Activated T-helper 1 cell treated with Interleukin-2 at 50 U/mL for 16 hours (primary cell): ENCODE measurements around the gene MCM9.
A peak's percentile ranks its signal among the peaks of the same experiment; 100 is the strongest.

Source experiments
- DNase-seq: peaks from one replicate; pipeline ENCODE4 v3.0.0-alpha.2; 2020; ENCODE audit warnings: low read depth

The MCM9 gene

GRCh38 chr6:118932421-118932820, 2.5 kb downstream of the MCM9 start:
- no peak for DNase-seq

GRCh38 chr6:118931436-118931835, 3.5 kb downstream of the MCM9 start:
- DNase-seq: no peak

DNA sequence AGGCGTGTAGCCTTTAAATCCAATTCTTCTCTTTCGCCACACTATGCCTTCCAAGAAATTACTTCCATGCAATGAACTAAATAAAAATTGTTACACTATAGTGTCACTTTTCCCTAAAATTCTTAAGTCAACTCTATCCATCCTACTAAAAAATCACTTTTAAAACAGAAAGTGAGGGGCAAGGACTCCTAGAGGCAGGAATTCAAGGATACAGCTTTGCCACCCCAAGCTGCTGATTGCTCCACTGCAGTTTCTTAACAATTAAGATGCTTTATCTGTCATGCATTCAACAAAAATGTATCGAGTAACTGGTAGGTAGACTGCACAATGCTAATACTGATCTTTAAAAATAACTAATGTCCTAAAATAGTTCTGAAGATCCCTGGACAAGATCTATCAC, 4.3 kb downstream of the MCM9 start:
- no peak for DNase-seq

GRCh38 chr6:118923035-118923434, 11.9 kb downstream of the MCM9 start:
- DNase-seq: no peak

DNA sequence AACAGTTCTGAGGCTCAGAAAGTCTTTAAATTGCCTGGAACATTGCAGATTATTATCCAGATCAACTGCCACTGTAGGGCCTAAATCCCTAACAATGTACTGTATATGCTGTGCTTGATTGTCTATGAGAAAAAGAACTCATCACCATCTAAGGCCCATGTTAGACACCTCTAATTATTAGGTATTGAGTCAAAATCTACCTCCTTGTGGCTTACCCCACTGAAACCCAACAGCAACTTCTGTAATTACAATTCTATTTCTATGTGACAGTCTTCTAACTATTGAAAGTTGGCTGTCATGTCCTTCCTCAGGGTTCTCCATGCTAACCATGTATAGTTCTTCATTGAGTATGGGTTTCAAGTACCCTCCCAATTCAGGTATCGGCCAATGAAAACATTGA, 13.9 kb downstream of the MCM9 start:
- DNase-seq: no peak

GRCh38 chr6:118918329-118918725, 16.6 kb downstream of the MCM9 start:
- no peak for DNase-seq

DNA sequence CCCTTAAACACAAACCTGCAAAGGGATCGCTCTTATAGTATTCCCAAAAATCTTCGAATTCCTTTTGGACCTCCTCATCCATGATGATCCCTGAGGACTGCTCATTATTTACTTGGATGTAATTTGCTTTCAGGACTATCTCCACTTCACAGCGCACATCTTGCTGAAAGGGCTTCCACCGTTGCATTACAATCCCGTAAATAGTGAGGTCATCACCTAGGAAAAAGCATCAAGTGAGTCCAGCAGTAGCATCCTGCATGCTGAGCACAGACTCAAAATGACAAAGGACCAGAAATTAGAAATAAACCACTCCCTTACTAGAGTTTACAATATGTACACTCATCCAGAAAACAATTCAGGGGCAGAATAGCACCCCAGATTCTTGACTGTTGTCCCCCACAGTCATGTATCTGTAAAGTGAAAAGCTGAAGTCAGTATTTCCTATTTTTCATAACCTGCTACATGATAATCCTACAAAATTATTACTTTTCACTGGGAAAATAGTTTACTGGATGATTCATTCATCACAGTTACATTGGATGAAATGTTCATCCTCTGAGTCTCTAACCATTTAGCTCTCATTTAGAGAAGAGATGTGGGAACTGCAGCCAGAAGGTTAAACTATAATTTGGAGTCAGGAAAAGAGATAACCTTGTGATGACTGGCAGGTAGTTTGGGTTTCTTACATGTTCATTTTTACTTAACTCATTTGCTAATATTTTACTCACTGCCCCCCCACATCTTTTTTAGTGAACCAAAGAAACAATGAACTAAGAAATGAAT, 17.2 kb downstream of the MCM9 start:
- DNase-seq: no peak

DNA sequence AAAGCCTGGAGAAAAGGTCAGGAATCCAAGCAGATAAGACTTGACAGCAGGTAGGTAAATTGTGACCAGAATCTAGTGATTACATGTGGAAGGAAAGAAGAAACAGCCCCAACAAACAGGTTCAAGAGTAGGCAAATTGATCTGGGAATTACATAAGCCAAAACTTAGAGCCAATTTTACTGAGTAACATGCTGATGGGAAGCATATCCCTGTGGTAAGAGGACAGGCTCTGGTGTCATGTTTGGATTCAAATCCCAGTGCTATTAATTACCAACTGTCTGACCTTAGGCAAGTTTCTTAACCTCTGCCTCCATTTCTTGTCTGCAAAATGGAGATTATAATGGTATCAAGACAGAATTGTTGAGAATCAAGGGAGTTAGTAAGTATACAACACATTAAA, 20.4 kb downstream of the MCM9 start:
- DNase-seq: no peak

GRCh38 chr6:118913161-118913560, 21.8 kb downstream of the MCM9 start:
- no peak for DNase-seq

GRCh38 chr6:118912646-118913045, 22.3 kb downstream of the MCM9 start:
- no peak for DNase-seq

DNA sequence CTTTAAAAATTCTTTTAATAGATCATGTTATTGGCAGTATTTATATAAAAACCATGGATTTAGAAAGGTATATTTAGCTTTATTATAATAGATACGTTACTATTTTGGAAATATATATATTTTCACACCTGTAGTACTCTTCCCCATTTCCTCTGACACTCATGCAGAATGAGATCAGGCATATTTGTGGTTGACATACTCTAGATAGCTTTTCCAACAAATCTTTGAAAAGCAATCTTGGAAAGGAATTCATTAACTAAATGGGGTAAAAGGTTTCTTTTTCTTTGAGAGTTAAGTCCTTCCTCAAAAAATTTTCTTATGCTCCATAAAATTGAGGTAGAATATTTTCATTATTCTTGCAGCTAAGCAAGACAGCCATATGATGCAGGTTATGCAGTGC, 26.5 kb downstream of the MCM9 start:
- DNase-seq: no peak

- no peak for DNase-seq
Observed at GRCh38 chr6:118905851-118906250, 29.1 kb downstream of the MCM9 start.

- DNase-seq: no peak
Observed at GRCh38 chr6:118905084-118905483, 29.9 kb downstream of the MCM9 start.

DNA sequence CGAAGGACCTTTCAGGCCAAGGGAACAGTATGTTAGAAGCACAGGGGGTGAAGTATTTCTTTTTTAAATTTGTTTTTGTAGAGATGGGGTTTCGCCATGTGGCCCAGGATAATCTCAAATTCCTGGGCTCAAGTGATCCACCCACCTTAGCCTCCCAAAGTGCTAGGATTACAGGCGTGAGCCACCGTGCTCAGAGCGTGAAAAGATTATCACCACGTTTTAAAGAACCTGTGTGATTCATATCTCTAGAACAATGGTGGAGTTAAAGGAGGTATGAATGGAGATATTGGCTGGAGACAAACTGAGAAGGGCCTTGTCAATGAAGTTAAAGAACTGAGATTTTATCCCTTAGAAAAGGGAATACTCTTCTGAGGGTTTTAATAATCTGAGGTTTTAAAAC, 31.3 kb downstream of the MCM9 start:
- no peak for DNase-seq

DNA sequence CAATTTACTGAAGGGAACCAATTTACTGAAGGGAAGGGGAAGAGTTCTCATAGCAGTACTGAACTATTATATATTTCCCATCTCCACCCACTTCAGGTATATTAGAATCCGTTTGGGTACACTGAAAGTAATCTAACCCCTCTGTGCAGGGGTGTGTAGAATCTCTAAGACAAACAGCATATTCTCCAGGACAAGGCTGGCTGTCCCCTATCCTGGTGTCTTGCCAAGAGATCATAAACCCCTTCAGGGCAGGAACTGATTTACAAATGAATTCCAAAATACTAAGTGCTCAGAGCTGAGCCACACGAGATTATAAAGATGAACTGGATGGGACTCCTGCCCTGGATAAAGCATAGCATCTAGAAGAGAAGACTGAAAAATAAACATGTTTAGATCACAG, 31.8 kb downstream of the MCM9 start:
- DNase-seq: no peak

GRCh38 chr6:118902726-118903125, 32.2 kb downstream of the MCM9 start:
- DNase-seq: no peak

GRCh38 chr6:118899948-118900347, 35.0 kb downstream of the MCM9 start:
- no peak for DNase-seq

DNA sequence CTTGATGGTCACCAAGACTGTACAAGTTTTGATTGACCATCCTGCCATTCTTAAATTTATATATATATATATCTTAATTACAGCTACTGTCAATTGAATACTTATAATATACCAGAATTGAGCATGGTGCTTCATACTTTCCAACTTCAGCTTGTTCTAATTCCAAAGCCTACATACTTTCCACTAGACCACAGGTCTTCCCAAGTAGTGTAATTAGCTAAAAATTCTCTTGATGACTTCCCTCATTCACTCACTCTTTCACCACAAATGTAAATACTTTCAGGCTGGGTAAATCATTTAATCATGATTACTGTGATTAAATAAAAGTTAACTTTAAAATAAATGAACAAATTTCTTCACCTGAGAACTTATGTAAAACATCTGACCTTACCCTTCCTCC, 37.6 kb downstream of the MCM9 start:
- DNase-seq: no peak

DNA sequence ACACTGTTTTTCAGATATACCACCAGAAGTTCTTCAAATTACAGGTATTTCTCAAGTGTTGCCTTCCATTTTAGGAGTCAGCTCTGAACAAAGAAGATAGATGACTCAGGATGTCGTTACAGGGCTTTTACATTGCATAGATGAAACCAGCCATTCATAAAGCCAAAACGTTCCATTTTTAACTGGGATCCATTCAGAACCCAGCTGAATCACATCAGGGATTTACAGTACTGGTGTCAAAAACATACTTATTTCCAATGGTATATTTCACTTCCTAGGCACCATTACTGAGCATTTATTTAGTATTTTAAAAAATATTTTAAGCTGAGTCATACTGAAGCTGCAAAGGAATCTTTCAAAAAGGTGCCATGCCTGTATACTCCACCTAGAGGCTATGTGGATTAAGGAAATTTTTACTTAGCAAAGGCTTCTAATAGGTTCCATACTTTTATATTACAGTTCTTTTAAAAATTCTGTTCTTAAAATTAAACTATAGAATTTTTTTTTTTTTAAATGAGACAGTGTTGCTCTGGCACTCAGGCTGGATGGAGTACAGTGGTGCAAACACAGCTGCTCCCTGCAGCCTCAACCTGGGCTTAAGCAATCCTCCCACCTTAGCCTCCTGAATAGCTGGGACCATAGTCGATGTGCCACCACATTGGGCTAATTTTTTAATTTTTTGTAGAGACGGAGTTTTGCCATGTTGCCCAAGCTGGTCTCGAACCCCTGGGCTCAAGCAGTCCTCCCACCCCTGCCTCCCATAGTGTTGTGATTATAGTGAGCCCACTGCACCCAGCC, 38.4 kb downstream of the MCM9 start:
- DNase-seq: no peak

GRCh38 chr6:118895859-118896258, 39.1 kb downstream of the MCM9 start:
- no peak for DNase-seq

DNA sequence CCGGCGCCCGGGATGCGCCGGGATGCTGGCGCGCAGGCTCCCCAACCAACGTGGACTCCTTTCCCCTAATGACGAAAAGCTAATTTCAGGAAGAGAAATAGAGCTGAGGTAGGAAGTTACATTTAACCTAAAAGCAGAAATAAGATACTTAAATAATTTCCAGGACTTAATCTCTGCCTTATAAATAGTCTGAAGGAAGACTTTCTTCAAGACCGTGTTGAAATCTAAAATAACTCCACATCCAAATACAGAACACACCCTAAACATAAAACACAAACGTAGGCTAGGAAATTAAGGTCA, 39.7 kb downstream of the MCM9 start:
- DNase-seq: no peak

GRCh38 chr6:118894425-118895260, 40.3 kb downstream of the MCM9 start:
- peak; percentile 55 for DNase-seq
